RKO (cell line): ENCODE measurements around the gene FILIP1L.
A peak's percentile ranks its signal among the peaks of the same experiment; 100 is the strongest.

ENCODE experiments used
- DNase-seq: peaks from one replicate; pipeline ENCODE4 v3.0.0-alpha.2; 2016; ENCODE audit warnings: low spot score

Gene FILIP1L

DNA sequence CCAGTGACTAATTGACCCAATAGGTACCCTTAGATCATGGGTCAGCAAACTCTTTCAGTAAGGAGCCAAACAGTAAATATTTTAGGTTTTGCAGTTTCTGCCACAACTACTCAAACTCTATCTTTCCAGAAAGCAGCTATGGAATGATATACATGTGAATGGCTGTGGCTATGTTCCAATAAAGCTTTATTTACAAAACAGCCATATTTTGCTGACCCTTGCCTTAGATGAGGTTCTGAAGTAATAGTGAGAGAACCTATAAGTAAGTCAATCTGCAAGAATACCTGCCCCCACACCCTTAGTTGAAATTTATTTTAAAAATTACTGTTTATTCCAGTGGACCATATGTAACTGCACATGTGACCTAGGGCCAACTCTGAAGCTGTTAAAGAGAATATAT, 162.6 kb downstream of the FILIP1L start:
- no peak for DNase-seq

DNA sequence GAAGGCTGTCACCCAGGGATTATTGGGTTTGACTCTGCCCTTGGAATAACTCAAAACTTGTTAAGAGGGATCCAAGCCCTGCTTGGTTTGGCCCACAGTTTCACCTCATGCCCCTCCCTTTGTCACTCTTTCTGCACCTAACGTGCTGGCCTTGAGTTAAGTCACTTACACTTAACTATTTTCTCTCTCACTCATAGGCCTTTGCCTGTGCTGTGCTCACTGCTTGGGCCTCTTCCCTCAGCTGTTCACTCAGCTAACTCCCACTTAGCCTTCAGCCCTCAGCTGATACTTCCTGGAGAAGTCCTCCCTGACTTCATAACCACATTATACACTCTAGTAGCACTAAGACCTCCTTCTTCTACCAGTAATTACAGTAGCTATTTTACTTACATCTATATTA, 163.4 kb downstream of the FILIP1L start:
- no peak for DNase-seq

DNA sequence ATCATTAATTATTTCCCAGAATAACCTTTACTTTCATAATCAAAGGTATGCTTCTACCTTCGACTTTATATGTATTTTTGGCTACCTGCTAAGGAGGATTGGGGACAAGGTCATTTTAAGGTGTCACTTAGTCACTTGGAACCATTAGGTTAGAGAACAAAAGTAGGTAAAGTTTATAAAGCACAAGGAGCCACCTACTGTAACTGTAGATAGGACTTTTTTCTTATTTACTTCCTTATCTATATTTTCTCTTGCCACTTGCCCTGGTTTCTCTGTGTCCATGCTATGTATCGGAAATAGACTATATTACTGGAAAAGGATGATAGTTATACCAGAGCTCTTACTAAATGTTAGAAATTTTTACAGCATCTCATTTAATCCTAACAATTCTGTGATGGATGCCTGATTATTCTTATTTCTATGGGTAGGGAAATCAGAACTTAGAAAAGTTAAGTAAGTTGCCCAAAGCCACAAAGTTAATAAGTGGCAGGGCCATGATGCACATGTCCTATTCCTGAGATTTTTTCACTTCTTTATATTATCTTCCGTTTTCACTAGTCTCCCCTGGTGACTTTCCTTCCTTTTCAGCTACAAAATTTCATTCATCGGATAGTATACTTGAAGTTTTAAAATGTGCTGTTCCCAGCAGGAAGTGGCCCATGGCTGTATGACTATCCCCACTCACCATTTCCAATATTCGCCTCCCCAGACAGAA, 164.2 kb downstream of the FILIP1L start:
- no peak for DNase-seq

DNA sequence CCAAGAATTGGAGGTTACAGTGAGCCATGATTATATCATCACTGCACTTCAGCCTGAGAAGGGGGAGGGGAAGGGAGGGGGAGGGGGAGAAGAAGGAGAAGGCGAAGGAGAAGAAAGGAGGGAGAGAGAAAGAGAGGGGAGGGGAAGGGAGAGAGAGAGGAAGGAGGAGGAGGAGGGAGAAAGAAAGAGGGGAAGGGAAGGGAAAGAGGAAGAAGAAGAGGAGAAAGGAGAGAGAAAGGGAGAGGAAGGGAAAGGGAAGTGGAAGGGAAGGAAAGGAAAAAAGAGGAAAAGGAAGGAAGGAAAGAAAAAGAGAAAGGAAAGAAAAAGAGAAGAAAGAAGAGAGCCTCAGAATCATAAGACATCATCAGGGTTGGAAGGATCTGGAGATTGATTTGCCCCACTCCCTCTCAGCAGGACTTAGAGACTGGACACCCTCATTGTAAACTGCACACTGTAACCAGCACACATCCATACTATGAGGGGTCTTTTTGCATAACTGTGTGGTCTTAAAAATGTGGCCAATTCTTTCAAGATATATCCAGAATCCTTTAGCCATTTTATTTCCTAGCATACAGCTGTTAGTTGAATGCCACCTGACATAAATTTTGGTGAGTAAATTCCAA, 165.7 kb downstream of the FILIP1L start:
- DNase-seq: no peak

DNA sequence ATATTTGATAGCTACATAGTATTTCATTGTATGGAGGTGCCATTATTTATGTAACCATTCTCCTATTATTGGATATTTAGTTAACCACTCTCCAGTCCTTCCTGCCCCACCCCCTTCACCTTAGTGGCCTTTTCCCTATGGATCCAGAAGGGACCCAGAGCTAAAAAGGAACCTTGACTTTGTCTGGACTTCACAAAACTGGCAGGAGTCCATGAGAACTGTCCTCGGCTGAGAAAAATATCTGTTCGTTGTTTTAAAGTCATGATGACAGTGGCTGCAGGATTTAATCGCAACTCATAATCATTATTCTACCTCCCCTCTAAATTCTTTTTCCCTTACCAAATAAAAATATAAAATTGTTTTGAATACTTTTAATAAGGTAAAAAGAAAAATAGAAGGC, 166.9 kb downstream of the FILIP1L start:
- no peak for DNase-seq

DNA sequence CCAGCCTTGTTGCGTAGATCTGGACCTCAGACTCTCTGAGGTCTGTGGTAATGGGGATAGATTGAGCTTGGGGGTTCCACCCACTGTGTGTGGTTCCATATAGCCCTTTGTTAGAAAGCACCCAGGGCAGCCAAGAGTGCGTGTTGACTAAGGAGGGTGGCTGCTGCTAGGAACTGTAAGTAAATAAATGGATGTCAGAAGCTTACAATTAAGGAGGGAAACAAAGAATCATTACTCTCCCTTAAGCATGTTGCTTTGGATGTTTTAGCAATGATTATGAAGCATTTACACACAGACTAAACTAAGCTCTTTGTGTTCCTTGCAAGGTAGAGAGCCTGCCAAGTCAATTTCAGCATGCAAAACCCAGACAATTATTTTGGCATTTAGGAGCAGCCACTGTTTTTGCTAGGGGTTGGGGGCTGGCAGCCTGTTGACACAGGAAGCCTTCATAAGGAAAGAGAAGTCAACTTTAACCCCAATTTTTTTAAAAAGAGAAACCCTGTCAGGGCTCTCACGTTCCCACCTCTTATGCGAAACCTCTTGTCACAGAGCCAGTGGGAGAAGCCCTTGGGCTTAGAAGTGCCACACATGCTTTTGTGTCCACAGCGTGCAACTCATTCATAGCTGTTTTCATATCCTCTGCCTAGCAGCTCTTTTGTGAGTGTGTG, 168.8 kb downstream of the FILIP1L start:
- no peak for DNase-seq

DNA sequence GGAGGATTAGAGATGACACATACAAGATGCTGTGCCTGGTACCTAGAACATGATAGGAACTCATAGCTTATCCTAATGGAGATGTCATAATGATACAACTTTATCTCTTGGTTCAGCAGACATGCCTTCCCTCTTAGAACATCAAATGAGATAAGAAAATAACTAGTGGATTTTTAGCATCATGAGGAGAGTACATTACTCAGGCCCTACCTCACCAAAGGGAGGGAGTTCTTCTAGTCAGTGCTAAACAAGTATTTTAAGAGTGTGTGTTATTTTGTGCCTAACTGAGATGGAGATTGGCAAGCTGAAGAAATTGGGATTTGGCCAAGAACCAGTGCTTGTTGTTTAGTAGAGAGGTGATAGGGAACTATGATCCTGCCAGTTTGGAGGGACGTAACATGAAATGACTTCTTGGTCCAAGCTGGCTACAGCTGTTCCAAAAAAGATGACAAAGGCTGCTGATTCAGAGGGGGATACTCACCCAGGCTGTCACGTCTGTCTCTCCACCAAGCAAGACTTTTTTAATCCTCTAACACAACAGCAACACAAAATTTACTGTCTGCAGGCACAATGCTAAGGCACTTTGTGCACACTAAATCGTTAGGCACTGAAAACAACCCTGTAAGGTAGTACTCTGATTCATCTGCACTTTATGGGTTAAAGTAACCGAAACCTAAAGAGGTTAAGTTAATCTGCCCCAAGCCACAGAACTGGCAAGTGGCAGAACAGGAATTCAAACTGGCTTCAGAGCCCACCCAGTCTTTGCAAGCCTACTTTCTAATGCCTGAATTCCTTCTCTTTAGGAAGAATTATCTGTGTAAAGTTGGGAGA, 170.2 kb downstream of the FILIP1L start:
- DNase-seq: no peak

DNA sequence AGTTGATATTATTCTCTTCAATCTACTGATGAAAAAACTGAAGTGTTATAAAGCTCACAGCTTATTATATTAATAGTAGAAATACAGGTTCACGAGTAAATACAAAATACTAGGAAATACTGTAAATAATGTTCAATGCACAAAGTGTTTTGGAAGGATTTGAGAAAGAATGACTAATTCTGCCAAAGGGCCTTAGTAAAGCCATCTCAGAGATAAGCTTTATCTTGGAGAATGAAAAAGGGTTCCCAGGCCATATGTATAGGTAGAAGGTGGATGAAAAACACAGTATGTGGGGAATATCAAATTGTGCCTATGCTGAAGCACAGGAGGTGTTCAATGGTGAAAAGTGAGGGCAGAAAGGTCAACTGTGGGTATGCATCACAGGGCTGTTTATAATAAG, 173.1 kb downstream of the FILIP1L start:
- DNase-seq: no peak

DNA sequence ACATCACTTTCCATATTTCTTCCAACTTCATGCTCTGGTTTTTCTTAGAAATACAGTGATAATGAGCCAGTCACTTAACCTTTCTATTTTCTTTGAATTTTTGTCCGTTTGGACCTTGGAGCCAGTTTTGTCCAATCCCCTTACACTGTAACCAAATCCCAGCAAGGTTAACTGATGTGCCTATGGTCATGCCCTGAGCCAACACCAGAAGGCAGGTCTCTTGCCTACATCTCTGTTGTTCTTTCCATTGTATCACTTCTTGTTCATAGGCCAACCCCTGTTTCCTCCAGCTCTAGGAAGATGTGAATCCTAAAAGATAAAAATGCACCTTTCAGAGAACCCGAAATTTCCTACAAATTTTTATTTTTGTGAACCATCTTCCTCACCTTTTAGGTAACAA, 174.0 kb downstream of the FILIP1L start:
- no peak for DNase-seq

DNA sequence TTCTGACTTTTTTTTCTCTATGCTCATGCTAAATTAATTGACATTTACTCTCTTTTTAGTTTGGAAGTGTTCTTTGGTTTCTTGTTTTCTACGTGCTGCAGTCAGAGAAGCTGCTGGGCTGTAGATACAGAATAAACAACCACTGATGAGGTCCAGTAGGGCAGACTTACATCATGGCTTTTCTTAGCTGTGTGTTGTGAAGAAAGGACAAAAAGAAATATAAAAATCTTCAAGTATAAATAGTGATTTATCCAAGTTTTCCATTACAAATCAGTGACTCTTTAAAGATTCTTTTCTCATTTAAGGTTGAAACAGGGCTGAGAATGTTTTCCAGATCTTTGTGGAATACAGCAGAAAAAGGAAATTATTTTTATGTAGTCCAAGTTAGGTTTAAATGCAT, 174.4 kb downstream of the FILIP1L start:
- no peak for DNase-seq

DNA sequence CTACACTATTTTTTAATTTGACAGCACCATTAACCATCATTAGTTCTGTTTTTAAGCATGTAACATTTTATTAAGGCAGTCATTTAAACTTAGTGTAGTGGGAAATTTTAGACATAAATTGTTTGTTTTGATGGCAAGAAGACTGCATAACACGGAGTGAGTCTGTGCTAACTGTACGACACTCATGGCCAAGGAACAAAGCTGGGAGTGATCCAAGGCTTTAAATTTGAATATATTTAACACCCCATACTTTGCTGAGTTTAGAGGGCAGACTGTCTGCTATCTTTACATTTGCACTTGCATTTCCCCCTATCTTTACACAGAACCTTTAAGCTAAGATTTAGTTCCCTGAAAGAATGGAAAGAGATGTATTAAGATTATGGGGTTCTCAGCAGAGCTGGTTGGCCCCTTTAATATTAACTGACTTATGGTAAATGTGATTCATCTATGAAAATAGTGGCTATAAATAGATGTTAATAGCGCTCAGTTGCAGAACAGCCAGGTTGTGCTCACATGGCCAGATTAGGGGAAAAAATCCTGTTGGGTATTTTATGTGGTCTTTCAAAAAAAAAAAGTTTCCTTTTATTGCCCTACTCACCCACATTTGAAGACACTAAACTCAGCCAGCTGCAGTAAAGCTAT, 175.9 kb downstream of the FILIP1L start:
- no peak for DNase-seq

DNA sequence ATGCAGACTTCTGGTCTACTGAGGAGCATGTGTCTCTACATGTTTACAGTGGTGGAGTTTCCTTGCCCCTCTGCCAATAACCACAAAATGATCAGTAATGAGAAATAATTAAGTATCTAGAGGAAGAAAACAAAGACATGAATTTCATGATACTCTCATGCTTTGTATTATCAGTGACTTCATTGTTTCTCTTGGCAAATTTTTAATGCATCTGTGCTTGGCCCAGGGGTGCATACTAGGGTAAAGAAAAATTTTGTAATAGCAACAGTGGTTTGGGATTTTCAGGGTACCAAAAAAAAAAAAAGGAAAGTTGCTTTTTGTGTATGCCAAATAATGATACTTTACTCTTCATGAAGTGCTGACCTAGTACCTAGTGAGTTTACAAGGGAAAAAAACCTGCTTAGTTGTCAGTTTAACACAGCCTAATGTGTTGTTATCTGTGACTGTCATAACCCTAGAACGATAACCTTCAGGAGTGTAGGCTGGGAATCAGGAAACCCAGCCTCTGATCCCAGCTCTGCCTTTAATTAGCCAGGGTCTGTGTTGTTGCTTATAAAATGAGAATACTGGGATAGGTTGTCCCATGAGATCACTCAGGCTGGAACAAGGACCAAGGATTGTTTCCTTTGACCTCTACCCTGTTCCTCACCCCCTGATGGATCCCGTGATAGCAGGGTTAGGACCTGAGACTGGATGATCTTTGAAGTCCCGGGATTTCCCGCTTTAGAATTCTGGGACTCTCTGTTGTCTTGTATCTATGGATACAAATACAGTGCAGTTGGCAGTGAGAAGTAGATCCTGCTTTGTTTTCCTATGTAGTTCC, 179.1 kb downstream of the FILIP1L start:
- DNase-seq: no peak

DNA sequence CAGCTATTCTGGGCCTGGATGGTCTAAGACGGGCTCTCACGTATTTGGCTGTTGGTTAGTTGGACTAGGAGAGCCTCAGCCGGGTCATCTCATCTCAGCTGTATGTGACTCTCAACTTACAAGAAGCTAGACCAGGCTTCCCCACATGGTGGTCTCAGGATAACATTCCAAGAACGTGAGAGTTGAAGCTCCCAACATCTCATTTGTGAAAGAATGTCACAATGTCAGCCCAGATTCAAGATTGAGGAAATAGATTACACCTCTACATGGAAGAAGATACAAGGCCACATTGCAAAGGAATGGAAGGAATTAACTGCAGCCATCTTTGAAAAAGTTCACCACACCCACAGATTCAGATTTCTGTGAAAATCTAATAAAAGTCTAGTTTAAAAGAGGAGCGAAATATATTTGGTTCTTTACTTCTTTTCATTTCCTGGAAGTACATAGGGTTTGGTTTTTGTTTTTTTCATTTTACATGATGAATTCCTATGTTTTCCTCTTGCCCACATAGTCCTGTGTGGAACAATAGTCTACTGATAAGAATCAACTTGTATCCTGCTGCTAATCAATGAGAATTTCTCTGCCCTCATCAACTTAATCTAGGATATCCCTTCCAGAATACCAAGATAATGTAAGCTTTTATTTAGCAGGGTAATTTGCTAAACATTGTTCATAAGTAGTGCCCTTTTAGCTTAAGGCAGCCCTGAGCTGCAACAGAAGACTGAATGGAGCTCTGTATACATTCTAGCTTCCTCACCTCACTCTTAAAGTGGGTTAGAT, 180.1 kb downstream of the FILIP1L start:
- DNase-seq: no peak

DNA sequence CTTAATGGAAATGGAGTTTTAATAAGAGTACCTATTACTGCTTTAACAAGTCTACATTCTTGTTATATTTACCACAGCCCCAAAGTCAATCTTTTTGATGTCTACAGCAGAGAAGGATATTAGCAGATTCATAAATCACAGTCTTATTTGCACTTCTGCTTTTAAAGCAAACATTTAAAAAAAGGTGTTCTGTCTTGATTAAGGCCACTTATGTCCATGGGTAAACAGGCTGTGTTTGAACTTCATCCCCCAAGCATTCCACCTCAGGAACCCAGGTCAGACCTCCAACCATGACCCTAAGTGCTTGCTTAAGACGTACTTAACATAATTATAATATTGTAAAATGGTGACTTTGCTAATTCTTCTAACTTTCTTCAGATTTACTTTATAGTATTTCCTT, 183.2 kb downstream of the FILIP1L start:
- no peak for DNase-seq

DNA sequence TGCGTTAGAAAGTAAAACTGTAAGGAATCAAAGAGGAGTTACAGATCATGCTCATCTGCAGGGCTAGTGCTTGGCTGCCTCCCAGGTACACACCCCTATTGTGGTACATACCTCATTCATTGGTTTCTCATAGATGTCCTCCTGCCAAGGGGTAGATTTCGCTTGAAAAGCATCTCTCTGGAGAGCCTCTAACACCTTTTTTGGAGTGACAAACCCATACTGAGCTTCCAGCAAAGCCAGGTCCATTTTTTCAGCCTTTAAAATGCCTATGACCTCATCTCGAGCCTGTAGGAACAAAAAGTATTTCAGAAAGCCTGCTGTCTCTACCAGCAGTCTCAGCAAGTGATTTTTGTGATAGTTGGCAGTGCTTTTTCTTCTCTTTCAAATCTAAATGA, 184.6 kb downstream of the FILIP1L start:
- DNase-seq: no peak

DNA sequence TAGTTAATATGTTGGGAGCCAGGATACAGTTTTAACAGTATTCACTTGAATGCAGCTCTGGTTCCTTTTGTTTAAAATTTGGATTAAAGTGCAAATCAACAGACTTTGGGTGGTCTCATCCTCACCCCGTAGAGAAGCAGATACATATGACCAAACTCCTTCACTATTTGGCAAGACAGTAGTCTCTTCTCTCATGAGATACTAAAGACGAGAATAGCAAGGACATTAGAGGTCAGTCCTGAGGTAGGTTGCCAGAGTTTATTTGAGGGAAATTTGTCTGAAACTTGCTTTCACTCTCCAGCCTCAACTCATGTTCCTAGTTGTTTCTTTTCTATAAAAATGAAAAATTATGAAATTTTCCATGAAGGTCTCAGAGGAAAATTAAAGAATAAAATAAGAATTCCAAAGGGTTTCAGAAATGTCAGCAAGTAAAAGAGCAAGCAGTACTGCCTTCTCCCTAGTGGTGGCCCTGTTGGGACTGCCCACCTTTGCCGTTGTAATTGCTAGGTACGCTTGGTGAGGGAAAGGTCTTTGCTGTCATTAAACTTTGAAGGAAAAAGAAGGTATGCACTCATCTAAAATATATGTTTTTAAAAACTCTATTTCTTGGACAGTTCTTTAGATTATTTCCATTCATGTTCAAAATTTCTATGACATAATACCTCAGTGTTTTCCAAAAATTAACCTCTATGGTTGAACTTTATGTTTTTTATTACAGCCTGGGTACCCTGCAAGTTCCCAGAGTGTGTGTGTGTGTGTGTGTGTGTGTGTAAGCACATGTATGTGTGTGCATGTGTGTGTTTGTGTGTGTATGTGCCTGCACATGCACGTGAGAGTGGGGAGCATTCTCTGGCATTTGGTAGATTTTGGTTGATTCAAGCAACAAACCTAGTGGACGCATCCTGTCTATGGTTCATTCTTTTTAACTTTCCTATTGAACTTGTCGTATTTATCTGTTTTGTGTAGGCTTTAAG, 185.2 kb downstream of the FILIP1L start:
- DNase-seq: no peak

DNA sequence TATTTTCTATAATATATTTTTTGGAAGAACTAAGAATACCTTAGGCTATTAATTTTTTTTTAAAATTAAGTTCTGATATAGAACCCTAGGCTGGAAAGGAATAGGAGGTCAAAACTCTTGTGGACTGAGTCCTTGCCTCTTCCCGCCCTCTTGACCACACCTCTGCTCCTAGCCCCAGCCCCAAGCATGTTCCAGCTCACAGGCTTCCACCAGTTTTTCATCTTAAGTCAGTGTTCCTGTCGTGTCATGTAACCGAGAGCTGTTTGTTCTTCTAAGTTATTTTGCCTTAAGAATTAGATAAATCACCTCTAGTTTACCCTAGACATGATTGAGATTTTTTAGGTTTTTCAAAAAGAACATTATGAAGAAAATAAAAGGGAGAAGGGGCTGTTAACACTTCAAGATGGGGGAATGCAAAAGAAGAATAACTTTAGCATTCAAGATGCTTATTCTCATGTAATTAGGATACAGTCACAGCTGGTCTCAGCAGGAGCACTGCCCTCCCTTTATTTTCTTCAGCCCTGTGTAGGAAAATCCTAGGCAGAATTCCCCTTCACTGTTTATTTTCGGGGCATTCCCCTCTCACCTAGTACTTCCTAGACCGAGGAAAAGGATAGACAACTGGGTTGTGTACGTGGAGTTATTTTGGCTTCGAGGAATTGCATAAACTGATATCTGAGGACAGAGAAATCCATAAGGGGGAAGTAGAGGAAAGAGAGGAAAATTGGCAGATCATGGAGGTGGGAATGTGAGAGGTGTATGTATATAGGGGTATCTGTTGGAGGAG, 186.4 kb downstream of the FILIP1L start:
- no peak for DNase-seq

DNA sequence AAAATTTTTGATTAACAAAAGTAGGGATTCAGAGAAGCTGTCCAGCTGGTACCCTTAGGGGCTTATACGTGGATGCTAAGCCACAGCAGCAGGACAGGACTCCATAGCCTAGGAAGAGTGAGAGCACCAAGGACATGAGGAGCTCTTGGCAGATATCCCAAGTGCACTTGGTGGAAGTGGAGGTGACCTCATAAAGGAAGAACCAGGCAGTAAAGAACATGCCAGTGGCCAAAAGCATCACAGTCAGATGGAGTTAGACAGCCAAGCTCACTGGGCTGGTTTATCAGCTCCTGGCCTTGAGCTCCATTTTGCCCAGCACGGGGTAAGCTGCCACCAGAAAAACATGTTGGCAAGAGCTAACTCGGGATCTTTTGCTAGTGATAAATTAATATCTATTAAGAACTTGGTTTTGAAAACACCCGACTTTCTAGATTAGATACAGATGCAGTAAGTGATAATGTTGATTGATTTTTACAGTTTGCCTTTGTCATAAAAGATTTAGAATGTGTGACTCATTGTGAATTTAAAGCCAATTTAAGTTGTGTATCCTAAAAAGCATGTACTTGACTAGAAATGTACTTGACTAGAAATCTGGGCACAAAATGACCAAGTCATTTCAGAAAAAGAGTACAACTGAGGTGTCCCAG, 188.6 kb downstream of the FILIP1L start:
- DNase-seq: peak; percentile 25
